HG02840 (cell line): ENCODE results near the gene SULT2B1.
"Not testable (repeated sequence)": the region's sequence is repeated elsewhere in the genome, so short reads cannot be mapped to it uniquely, and the experiment has no call there.

ENCODE experiments used
- ATAC-seq: cut with Tn5 transposase; IDR thresholded peaks from one replicate; pipeline ENCODE4 v1.9.1; 2021; ENCODE audit warnings: mild to moderate bottlenecking, moderate library complexity, moderate number of reproducible peaks; ENCODE audit not compliant: unreplicated experiment, low FRiP score

The SULT2B1 gene

GRCh38 chr19:48551437-48552302, at the start of gene SULT2B1:
SULT2B1 (plus strand) TSS chr19:48552172; CDS start chr19:48552253, 81 bp downstream.
- ATAC-seq: no peak

GRCh38 chr19:48502350-48503018, 49.5 kb upstream of the SULT2B1 start:
- ATAC-seq: no peak

DNA sequence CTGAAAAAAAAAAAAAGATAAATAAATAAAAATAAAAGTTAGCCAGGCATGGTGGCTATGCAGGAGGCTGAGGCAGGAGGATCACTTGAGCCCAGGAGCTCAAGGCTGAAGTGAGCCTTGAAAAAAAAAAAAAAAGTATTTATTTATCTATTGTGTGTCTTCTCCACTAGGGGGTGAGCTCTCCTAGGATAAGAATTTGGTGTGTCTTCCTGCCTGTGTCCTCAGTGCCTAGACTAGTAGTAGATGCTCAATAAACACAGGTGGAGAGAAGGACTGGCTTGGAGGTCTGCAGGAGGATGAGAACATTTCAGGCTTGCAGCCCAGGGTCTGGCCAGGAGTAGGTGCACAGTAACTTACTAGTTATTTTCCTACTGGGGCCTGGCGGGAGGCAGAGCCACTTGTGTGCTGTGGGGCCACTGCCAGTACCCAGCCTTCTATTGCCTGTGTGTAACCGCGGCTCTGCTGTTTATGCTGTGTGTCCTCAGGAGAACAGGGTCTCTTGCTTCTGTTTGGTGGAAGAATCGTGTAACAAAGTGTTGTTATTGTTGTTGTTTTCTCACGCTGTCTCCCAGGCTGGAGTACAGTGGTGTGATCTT, 45.7 kb upstream of the SULT2B1 start:
- ATAC-seq: no peak

DNA sequence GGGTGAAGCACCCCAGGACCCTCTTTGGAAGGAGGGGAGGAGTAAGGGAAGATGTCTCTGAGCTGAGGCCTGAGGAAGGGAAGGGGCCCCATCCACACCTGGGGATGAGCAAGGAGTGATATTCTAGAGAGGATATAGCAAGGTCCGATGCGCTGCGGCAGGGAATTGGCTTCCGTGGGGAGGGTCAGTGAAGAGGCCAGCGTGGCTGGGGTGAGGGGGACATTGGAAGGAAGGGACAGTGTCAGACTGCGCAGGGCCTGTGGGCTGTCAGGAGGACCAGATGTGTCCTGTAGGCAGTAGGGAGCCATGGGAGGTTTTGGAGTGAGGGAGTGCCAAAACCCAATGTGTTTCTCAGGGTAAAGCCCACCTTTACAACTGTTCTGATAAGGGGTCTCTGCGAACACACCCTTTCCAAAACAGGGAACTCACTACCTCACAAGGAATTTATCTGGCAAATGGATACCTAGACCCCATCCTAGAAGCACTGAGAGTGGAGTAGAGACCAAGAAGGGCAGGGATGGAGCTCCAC, 44.0 kb upstream of the SULT2B1 start:
- no peak for ATAC-seq

- no peak for ATAC-seq
Observed at GRCh38 chr19:48508729-48509411, 43.1 kb upstream of the SULT2B1 start.

- no peak for ATAC-seq
Observed at GRCh38 chr19:48509467-48510194, 42.3 kb upstream of the SULT2B1 start.

DNA sequence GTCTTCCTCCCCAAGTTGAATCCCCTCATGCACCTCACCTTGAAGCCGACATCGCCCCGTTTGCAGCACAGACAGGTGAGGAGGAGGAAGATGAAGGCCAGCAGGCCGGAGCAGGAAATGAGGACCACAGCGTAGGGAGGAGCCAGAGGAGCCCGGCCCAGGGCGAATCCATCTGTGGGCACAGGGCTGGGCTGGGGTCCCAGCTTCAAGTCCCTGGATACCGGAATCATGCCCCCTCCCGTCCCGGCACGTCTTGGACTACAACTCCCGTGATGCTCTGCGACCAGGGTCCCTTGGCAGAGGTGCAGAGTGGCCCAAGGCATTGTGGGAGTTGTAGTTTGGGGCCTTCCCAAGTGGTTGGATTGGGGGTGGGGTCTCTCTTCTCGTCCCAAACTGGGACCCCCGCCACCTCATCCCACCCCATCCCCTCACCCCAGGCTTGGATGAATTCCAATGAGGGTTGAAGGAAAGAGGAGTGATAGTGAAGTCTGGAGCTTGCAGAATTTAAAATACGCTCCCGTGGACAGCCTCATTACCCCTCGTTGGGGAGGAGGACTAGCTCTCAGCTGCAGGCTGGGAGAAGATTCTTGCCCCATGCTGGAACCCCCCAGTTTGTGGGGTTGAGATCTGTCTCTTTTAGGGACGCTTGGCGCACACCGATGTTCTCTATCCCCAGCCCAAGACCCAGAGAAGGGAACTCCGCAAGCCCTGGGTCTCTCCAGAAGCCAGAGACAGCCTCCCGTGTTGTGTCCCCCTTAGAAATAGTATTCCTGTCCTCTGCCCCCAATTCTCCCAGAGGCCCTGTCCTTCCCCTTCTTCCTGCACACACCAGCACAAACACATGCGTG, 41.3 kb upstream of the SULT2B1 start:
- no peak for ATAC-seq

- ATAC-seq: no peak
Observed at GRCh38 chr19:48511321-48511731, 40.6 kb upstream of the SULT2B1 start.

- ATAC-seq: no peak
Observed at GRCh38 chr19:48511800-48512503, 40.0 kb upstream of the SULT2B1 start, which contains the start of gene LMTK3. LMTK3 (minus strand) TSS chr19:48511835; CDS start chr19:48511576, 259 bp downstream.

GRCh38 chr19:48512504-48513288, 39.3 kb upstream of the SULT2B1 start:
- ATAC-seq: no peak

DNA sequence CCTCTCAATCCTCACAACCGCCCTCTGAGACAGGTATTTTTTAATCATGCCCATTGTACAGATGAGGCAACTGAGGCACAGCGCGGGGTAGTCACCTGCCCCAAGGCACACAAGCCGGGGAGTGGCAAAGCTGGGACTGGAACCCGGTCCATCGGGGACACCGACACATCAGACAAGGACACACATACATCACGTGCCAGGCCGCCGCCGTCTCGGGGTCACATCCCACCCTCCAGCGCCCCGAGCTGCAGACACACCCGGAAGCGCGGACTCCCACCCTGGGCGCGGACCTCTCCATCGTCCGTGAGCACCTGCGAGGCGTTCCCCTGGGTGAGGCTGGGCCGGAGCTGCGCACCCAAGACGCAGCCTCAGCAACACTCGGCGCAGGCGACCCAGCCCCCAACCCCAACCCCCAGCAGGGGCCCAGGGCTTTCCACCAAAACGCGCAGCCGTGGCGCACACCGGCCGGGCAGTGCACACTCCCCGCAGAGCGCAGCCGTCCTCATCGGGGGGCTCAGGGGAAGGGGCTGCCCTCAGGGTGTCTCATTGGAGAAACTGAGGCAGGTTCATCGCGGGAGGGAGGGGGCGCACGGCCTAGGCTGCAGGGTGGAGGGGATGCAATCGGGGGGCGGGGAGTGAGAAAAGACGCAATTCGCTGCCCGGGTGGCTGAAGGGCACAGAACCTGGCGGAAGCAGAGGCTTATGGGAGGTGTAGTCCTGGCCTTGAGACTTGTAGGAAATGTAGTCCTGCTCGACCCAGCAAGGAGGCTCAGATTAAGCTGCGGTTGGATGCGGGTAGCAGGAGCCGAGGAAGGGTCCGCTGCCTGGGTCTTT, 38.5 kb upstream of the SULT2B1 start:
- no peak for ATAC-seq

GRCh38 chr19:48514123-48514458, 37.9 kb upstream of the SULT2B1 start:
- no peak for ATAC-seq

- ATAC-seq: no peak
Observed at GRCh38 chr19:48516536-48516935, 35.4 kb upstream of the SULT2B1 start.

DNA sequence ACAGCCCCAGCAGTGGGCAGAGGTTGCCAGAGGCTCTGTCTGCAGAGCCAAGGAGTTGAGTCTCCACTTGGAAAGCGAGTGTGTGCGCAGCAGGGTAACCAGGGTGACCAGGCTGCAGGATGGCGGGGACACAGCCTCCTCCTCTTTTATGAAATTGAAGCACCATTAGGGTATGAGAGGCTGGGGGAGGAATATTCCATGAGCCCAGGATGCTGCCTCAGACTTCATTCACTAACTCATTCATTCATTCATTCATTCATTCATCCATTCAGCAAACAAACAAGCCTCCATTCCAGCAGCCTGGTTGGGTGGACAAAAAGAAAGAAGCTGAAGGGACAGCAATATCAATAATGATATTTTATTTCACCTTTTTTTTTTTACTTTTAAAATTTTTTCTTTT, 33.8 kb upstream of the SULT2B1 start:
- no peak for ATAC-seq

GRCh38 chr19:48519426-48519825, 32.5 kb upstream of the SULT2B1 start:
- ATAC-seq: not testable (repeated sequence)

GRCh38 chr19:48520134-48520533, 31.8 kb upstream of the SULT2B1 start:
- ATAC-seq: no peak

DNA sequence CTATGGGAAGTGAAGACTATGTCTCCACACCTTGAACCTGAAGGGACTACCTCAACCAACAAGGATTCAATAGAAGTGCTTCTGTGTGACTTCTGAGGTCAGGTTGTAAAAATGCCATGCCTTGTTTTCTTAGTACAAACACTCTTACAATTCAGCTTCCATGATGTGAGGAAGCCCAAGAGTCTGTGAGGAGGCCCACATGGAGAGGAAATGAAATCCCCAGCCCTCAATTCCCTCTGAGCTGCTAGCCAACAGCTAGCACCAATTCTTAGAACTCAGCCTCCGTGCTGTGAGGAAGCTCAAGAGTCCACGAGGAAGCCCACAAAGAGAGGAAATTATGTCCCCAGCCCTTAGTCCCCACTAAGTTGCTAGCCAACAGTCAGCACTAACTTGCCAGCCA, 27.8 kb upstream of the SULT2B1 start:
- ATAC-seq: no peak
